Esophagus squamous epithelium (tissue), 5 donors: Measurements from ENCODE around the gene CEP192. TPM values are rescaled to one million over a fixed set of nuclear protein-coding genes. Genes with fewer than 3 reads are reported as not detected.
A peak's percentile ranks its signal among the peaks of the same experiment; 100 is the strongest.

Source experiments
- DNase-seq: peaks from one replicate; lab custom pipeline; 2025; lab: John Stamatoyannopoulos, UW
- H3K27ac ChIP-seq, 4 donors: fragments of 200-600 bp; sonication (generic); one replicate each; pipeline ENCODE4 v1.5.1; 2016 to 2019; ENCODE audit warnings: mild to moderate bottlenecking in 1 of 4
- H3K27me3 ChIP-seq, 4 donors: fragments of 200-600 bp; sonication (generic); 1 replicate in 3 of 4; 2 replicates in 1 of 4; pipeline versions ENCODE4 v1.5.1 to v1.6.0; 2017 to 2021; ENCODE audit warnings: antibody characterized with exemption in 1 of 4
- H3K36me3 ChIP-seq, 3 donors: fragments of 200-600 bp; sonication (generic); one replicate each; pipeline ENCODE4 v1.5.1; 2016 to 2019
- H3K4me1 ChIP-seq, 3 donors: fragments of 200-600 bp; sonication (generic); one replicate each; pipeline ENCODE4 v1.5.1; 2017 to 2019
- H3K4me3 ChIP-seq, 4 donors: fragments of 200-600 bp; sonication (generic); 1 replicate in 3 of 4; 2 replicates in 1 of 4; pipeline ENCODE4 v1.5.1; 2016 to 2019; ENCODE audit warnings: mild to moderate bottlenecking in 2 of 4, moderate library complexity in 1 of 4
- H3K9me3 ChIP-seq, 3 donors: fragments of 200-600 bp; sonication (generic); one replicate each; pipeline ENCODE4 v1.5.1; 2016 to 2019
- CTCF ChIP-seq, 6 experiments: fragments of 450-650 bp in 4 of 6; fragments of 200-600 bp in 2 of 6; sonication (generic) in 2 of 6; IDR thresholded peaks; one replicate each; pipeline ENCODE4 v1.5.1; 2016 to 2019; ENCODE audit warnings: antibody characterized with exemption in 6 of 6, mild to moderate bottlenecking in 4 of 6, moderate library complexity in 4 of 6
- POLR2A ChIP-seq, 4 donors: fragments of 450-650 bp; IDR thresholded peaks; one replicate each; pipeline ENCODE4 v1.6.1; 2017; ENCODE audit warnings: antibody characterized with exemption in 4 of 4, mild to moderate bottlenecking in 4 of 4, moderate library complexity in 3 of 4
- WGBS, 2 donors: methylation state at CpG; one replicate each; pipeline ENCODE4 v1.1.5; 2018; 5-methylcytosine and 5-hydroxymethylcytosine counted together
- intact Hi-C: fragments of 100-400 bp; cut with DNase I; formaldehyde crosslinking; loops from one replicate; pipeline ENCODE4 v1.15.0; 2022
- total RNA-seq, 4 donors: library from RNA; depleted of rRNA; stranded (reverse); fragments of >200 nt; gene quantifications; one replicate each; pipeline ENCODE4 v1.1.0, GENCODE V29; 2016
- donor health status: DM: yes; HTN: yes; CAD: no.

The CEP192 gene
- total RNA-seq, 4 donors from 2014 or later: 7.3 to 21.6 (median 13.6) TPM

- Histone ChIP-seq H3K4me1 (no peaks in the 10 kb centered on the region), H3K9me3 (no peaks in the 10 kb centered on the region), H3K27me3 (no peaks in the 10 kb centered on the region), H3K27ac (no peak overlapping the region), H3K36me3 (peaks cover 0 to 81% (median 0%) of the 10 kb centered on the region in 3 donors), H3K4me3 (no peak overlapping the region)
- intact Hi-C loops: no loop called here
- WGBS, 2 donors: 89 to 96% methylated on average over 3 of the region's 3 CpGs
- no peak for DNase-seq
- TF ChIP-seq POLR2A (IDR thresholded peaks at IDR 0.05): no peak
- TF ChIP-seq CTCF (IDR thresholded peaks at IDR 0.05): no peak
These were observed 119.4 kb downstream of the CEP192 start for GRCh38 chr18:13110559-13110958.

GRCh38 chr18:13112982-13113381, 121.8 kb downstream of the CEP192 start:
- no peak for DNase-seq
- H3K36me3 ChIP-seq: peaks cover 0 to 81% (median 5%) of the 10 kb centered on the region in 3 donors
- H3K9me3 ChIP-seq: no peaks in the 10 kb centered on the region
- no peak overlapping the region for H3K27ac ChIP-seq
- no peak overlapping the region for H3K4me3 ChIP-seq
- TF ChIP-seq CTCF (IDR thresholded peaks at IDR 0.05) (peak in 3 of 6 experiments; percentile 8 to 17 (median 11)), POLR2A (IDR thresholded peaks at IDR 0.05) (no peak)
- intact Hi-C loops: no loop called here
- WGBS, 2 donors: 72 to 74% methylated on average over 7 to 8 of the region's 8 CpGs
- no peaks in the 10 kb centered on the region for H3K4me1 ChIP-seq
- no peaks in the 10 kb centered on the region for H3K27me3 ChIP-seq

- TF ChIP-seq POLR2A (IDR thresholded peaks at IDR 0.05) (no peak), CTCF (IDR thresholded peaks at IDR 0.05) (no peak)
- no peak overlapping the region for H3K27ac ChIP-seq
- H3K9me3 ChIP-seq: no peaks in the 10 kb centered on the region
- H3K4me3 ChIP-seq: no peak overlapping the region
- intact Hi-C loops: no loop called here
- H3K4me1 ChIP-seq: no peaks in the 10 kb centered on the region
- H3K27me3 ChIP-seq: no peaks in the 10 kb centered on the region
- peaks cover 0 to 68% (median 5%) of the 10 kb centered on the region in 3 donors for H3K36me3 ChIP-seq
- 87 to 88% methylated on average over 3 of the region's 3 CpGs for WGBS, 2 donors
- DNase-seq: no peak
These were observed 129.1 kb downstream of the CEP192 start for GRCh38 chr18:13120255-13120654.

- Histone ChIP-seq H3K36me3 (peaks cover 0 to 65% (median 5%) of the 10 kb centered on the region in 3 donors), H3K4me1 (no peaks in the 10 kb centered on the region), H3K27ac (no peak overlapping the region), H3K9me3 (no peaks in the 10 kb centered on the region), H3K4me3 (no peak overlapping the region), H3K27me3 (no peaks in the 10 kb centered on the region)
- WGBS, 2 donors: 68 to 83% methylated on average over 3 to 4 of the region's 4 CpGs
- no peak for DNase-seq
- intact Hi-C loops: no loop called here
- TF ChIP-seq POLR2A (IDR thresholded peaks at IDR 0.05) (no peak), CTCF (IDR thresholded peaks at IDR 0.05) (no peak)
These were observed 129.8 kb downstream of the CEP192 start for GRCh38 chr18:13120983-13121441.

GRCh38 chr18:13124411-13124810, 133.2 kb downstream of the CEP192 start:
- Histone ChIP-seq H3K27me3 (no peaks in the 10 kb centered on the region), H3K9me3 (no peaks in the 10 kb centered on the region), H3K4me3 (no peak overlapping the region), H3K27ac (no peak overlapping the region), H3K36me3 (peaks cover 0 to 50% (median 0%) of the 10 kb centered on the region in 3 donors), H3K4me1 (no peaks in the 10 kb centered on the region)
- WGBS, 2 donors: 75 to 83% methylated on average over 8 of the region's 8 CpGs
- intact Hi-C loops: no loop called here
- no peak for TF ChIP-seq POLR2A (IDR thresholded peaks at IDR 0.05)
- no peak for TF ChIP-seq CTCF (IDR thresholded peaks at IDR 0.05)
- DNase-seq: no peak
